KOPT-K1 (cell line): ENCODE measurements around the gene PSD.

ENCODE experiments used
- H3K27ac ChIP-seq: fragments of 200-600 bp; sonication (generic); 2 replicates; pipeline ENCODE4 v1.5.1; 2016; ENCODE audit warnings: antibody characterized with exemption, mild to moderate bottlenecking, low read depth, low read length; ENCODE audit not compliant: poor library complexity, severe bottlenecking
- H3K36me3 ChIP-seq: fragments of 200-600 bp; sonication (generic); 2 replicates; pipeline ENCODE4 v1.5.1; 2017; ENCODE audit warnings: antibody characterized with exemption, mild to moderate bottlenecking, low read length, moderate library complexity; ENCODE audit not compliant: insufficient read depth
- H3K9me3 ChIP-seq: fragments of 200-600 bp; sonication (generic); 2 replicates; pipeline ENCODE4 v1.5.1; 2017; ENCODE audit warnings: antibody characterized with exemption, low read length, mild to moderate bottlenecking; ENCODE audit not compliant: insufficient read depth, poor library complexity, severe bottlenecking

The PSD gene

GRCh38 chr10:102416283-102416682 is 2.3 kb downstream of the PSD start:
- H3K9me3 ChIP-seq: no peaks in the 10 kb centered on the region
- no peaks in the 10 kb centered on the region for H3K36me3 ChIP-seq
- H3K27ac ChIP-seq: no peak overlapping the region

GRCh38 chr10:102414749-102415148 is 3.8 kb downstream of the PSD start:
- no peak overlapping the region for H3K27ac ChIP-seq
- no peaks in the 10 kb centered on the region for H3K9me3 ChIP-seq
- no peaks in the 10 kb centered on the region for H3K36me3 ChIP-seq

GRCh38 chr10:102413806-102414561 is 4.6 kb downstream of the PSD start:
- Histone ChIP-seq H3K27ac (no peak overlapping the region), H3K36me3 (no peaks in the 10 kb centered on the region), H3K9me3 (no peaks in the 10 kb centered on the region)

- Histone ChIP-seq H3K27ac (no peak overlapping the region), H3K9me3 (no peaks in the 10 kb centered on the region), H3K36me3 (no peaks in the 10 kb centered on the region)
Observed at GRCh38 chr10:102413053-102413705, 5.4 kb downstream of the PSD start.

GRCh38 chr10:102412293-102412692 is 6.3 kb downstream of the PSD start:
- no peaks in the 10 kb centered on the region for H3K36me3 ChIP-seq
- H3K9me3 ChIP-seq: no peaks in the 10 kb centered on the region
- H3K27ac ChIP-seq: no peak overlapping the region

GRCh38 chr10:102411341-102412255 is 7.0 kb downstream of the PSD start:
- H3K36me3 ChIP-seq: no peaks in the 10 kb centered on the region
- H3K27ac ChIP-seq: no peak overlapping the region
- H3K9me3 ChIP-seq: no peaks in the 10 kb centered on the region

GRCh38 chr10:102410429-102411073 is 8.0 kb downstream of the PSD start:
- no peak overlapping the region for H3K27ac ChIP-seq
- no peaks in the 10 kb centered on the region for H3K9me3 ChIP-seq
- H3K36me3 ChIP-seq: no peaks in the 10 kb centered on the region

GRCh38 chr10:102409604-102410428 is 8.8 kb downstream of the PSD start:
- H3K36me3 ChIP-seq: no peaks in the 10 kb centered on the region
- H3K9me3 ChIP-seq: no peaks in the 10 kb centered on the region
- no peak overlapping the region for H3K27ac ChIP-seq

- Histone ChIP-seq H3K9me3 (no peaks in the 10 kb centered on the region), H3K27ac (no peak overlapping the region), H3K36me3 (no peaks in the 10 kb centered on the region)
Observed at GRCh38 chr10:102408728-102409603, 9.6 kb downstream of the PSD start.

GRCh38 chr10:102408131-102408727 is 10.4 kb downstream of the PSD start:
- no peaks in the 10 kb centered on the region for H3K9me3 ChIP-seq
- H3K27ac ChIP-seq: no peak overlapping the region

GRCh38 chr10:102407425-102408130 is 11.0 kb downstream of the PSD start:
- H3K9me3 ChIP-seq: no peaks in the 10 kb centered on the region
- H3K36me3 ChIP-seq: no peaks in the 10 kb centered on the region

More at GRCh38 chr10:102408131-102408727, 10.4 kb downstream of the PSD start:
- no peaks in the 10 kb centered on the region for H3K36me3 ChIP-seq

GRCh38 chr10:102406815-102407214 is 11.8 kb downstream of the PSD start:
- no peaks in the 10 kb centered on the region for H3K9me3 ChIP-seq
- H3K36me3 ChIP-seq: no peaks in the 10 kb centered on the region
- no peak overlapping the region for H3K27ac ChIP-seq

More at GRCh38 chr10:102407425-102408130, 11.0 kb downstream of the PSD start:
- H3K27ac ChIP-seq: no peak overlapping the region
